MCF 10A (cell line): ENCODE measurements around the gene BCAS3. TPM values are rescaled to one million over a fixed set of nuclear protein-coding genes. Genes with fewer than 3 reads are reported as not detected.

Experiments used
- BruUV-seq: library from RNA; stranded (reverse); fragments of 400-500 nt; replicated peaks from 2 replicates; lab custom pipeline; 2021; lab: Mats Ljungman, UMichigan
- CTCF ChIA-PET: fragments of 300-600 bp; sonication (Branson Sonifier 250); formaldehyde crosslinking; extraction: SDS; loops from one replicate; lab custom pipeline; 2021; ENCODE audit warnings: antibody characterized with exemption, inconsistent platforms; lab: Yijun Ruan, JAX
- POLR2A ChIA-PET: fragments of 300-600, 350-650 bp; sonication (Branson Sonifier 250); formaldehyde crosslinking; extraction: SDS; loops from one replicate; lab custom pipeline; 2020; ENCODE audit warnings: antibody characterized with exemption, inconsistent platforms; lab: Yijun Ruan, JAX
- DNase-seq: peaks from one replicate; pipeline ENCODE4 v3.0.0-alpha.2; 2018; ENCODE audit not compliant: unreplicated experiment
- H3K27ac Mint-ChIP-seq: one replicate; pipeline ENCODE4 v1.8.0; 2022; ENCODE audit warnings: mild to moderate bottlenecking, low read depth, mixed read lengths; ENCODE audit not compliant: unreplicated experiment
- H3K27me3 Mint-ChIP-seq: one replicate; pipeline ENCODE4 v1.8.0; 2022; ENCODE audit warnings: mixed read lengths; ENCODE audit not compliant: insufficient read depth, unreplicated experiment
- H3K36me3 Mint-ChIP-seq: one replicate; pipeline ENCODE4 v1.8.0; 2022; ENCODE audit warnings: mild to moderate bottlenecking, moderate library complexity, mixed read lengths; ENCODE audit not compliant: insufficient read depth, unreplicated experiment
- H3K4me1 Mint-ChIP-seq: one replicate; pipeline ENCODE4 v1.8.0; 2022; ENCODE audit warnings: mixed read lengths; ENCODE audit not compliant: insufficient read depth, unreplicated experiment
- H3K4me3 Mint-ChIP-seq: one replicate; pipeline ENCODE4 v1.8.0; 2022; ENCODE audit warnings: mild to moderate bottlenecking, moderate library complexity, mixed read lengths; ENCODE audit not compliant: unreplicated experiment
- H3K9me3 Mint-ChIP-seq: one replicate; pipeline ENCODE4 v1.8.0; 2022; ENCODE audit warnings: mixed read lengths; ENCODE audit not compliant: unreplicated experiment
- CTCF ChIP-seq: fragments of 200-600 bp; IDR thresholded peaks from one replicate; pipeline ENCODE4 v1.8.0; 2022; ENCODE audit warnings: antibody characterized with exemption, mild to moderate bottlenecking; ENCODE audit not compliant: unreplicated experiment
- intact Hi-C: fragments of 100-400 bp; cut with micrococcal nuclease; formaldehyde crosslinking; loops from 2 replicates; pipeline ENCODE4 v1.14.1; 2022
- total RNA-seq: library from RNA; stranded (reverse); gene quantifications from 2 replicates; pipeline ENCODE4 v1.2.3, GENCODE V29; 2022

Gene BCAS3
- total RNA-seq, 1 experiment from 2014 or later, result 14.6 TPM

DNA sequence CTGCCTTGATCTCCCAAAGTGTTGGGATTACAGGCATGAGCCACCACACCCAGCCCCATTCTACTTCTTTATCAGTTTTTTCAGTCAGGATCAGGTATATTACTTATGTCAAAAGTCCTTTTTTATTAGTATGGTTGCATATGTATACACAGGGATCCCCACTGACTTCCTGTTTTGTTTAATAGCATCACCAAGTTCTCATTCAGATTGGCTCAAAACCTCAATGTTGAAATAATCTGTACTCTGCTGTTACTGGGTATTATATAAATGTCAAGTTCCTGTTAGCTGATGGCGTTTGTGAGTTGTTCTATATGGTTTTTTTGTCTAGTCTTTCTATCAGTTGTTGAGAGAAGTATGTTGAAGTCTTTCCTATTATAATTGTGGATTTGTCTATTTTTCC lies 168.5 kb downstream of the BCAS3 start:
- POLR2A ChIA-PET, result no interaction called here
- BruUV-seq, result no TSS peak

DNA sequence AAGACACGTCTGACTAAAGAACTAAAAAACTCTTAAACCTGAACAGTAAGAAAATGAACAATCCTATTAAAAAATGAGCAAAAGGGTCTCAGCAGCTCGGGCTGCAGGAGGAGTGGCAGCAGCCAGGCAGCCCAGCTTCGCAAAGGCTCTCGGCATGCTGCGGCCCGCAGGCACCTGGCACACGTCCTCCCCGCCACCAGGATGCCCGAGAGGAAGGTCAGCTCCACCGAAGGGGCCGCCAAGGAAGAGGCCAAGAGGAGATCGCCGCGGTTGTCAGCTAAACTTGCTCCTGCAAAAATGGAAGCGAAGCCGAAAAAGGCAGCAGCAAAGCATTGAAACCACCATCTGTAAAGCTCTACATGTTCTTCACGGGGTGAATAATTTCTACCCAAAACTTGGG lies 173.5 kb downstream of the BCAS3 start:
- CTCF ChIA-PET, result interaction anchor here (0.7 kb wide), 1 partner anchor 9 kb away, joined by 3 read pairs; no protein-coding TSS in a partner anchor
- Mint-ChIP-seq H3K36me3 (peaks cover 6% of the 10 kb centered on the region), H3K9me3 (no peaks in the 10 kb centered on the region), H3K27ac (no peak overlapping the region), H3K4me1 (peaks cover 5% of the 10 kb centered on the region), H3K4me3 (no peak overlapping the region), H3K27me3 (no peaks in the 10 kb centered on the region)
- POLR2A ChIA-PET, result interaction anchor here (0.7 kb wide), 1 partner anchor 156 kb away, joined by 4 read pairs; no protein-coding TSS in a partner anchor
- BruUV-seq, result no TSS peak
- intact Hi-C loops, result no loop called here
- no peak for DNase-seq
- no peak for TF ChIP-seq CTCF

More for the DNA sequence above, 168.5 kb downstream of the BCAS3 start:
- H3K27me3 Mint-ChIP-seq, result no peaks in the 10 kb centered on the region
- TF ChIP-seq CTCF, result no peak
- H3K4me3 Mint-ChIP-seq, result no peak overlapping the region
- peak overlapping the region; percentile 84 for H3K27ac Mint-ChIP-seq
- no peak for DNase-seq
- CTCF ChIA-PET, result no interaction called here
- H3K4me1 Mint-ChIP-seq, result peaks cover 11% of the 10 kb centered on the region
- no peaks in the 10 kb centered on the region for H3K9me3 Mint-ChIP-seq
- intact Hi-C loops, result no loop called here
- peaks cover 6% of the 10 kb centered on the region for H3K36me3 Mint-ChIP-seq

DNA sequence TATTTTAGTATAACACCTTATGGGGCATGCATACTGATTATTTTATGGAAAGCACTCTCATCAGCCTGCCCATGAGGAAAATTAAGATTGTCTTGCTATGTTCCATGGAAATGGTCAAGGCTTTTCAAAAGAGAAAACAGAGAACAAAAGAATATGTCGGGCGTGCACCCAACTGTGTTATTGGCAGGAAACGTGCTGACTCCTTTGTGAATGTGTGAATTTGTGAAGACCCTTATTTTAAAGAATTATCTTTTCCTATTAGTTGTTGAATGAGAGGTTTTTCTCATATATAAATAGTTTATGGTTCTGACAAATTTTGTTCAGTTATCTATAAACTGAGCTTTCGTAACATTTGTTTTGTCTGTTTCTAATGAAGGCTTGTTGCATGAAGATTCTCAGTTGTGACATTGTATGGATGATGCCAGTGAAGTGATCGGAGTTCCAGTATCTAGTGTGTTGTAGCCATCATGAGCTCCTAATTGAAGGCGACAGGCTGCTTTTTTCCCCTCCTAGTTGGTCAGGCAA lies 180.0 kb downstream of the BCAS3 start:
- Mint-ChIP-seq H3K27ac (no peak overlapping the region), H3K9me3 (no peaks in the 10 kb centered on the region), H3K4me1 (no peaks in the 10 kb centered on the region), H3K4me3 (no peak overlapping the region), H3K36me3 (no peaks in the 10 kb centered on the region), H3K27me3 (no peaks in the 10 kb centered on the region)
- no peak for DNase-seq
- intact Hi-C loops, result no loop called here
- POLR2A ChIA-PET, result no interaction called here
- no TSS peak for BruUV-seq
- TF ChIP-seq CTCF, result no peak
- CTCF ChIA-PET, result no interaction called here

DNA sequence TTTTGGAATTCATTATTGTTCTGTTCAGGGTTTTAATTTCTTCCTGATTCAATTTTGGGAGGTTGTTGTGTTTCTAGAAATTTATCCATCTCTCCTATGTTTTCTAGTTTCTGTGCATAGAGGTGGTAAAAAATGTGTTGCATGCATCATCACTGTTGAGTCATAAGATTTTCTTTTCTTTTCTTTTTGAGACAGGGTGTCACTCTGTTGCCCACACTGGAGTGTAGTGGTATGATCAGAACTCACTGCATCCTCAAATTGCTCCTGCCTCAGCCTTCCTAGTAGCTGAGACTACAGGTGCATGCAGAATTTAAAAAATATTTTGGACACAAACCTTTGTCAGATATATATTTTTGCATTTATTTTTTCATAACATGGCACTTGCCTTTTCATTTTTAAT lies 184.8 kb downstream of the BCAS3 start:
- ChIA-PET CTCF (interaction anchor here (0.9 kb wide), 1 partner anchor 142 kb away, joined by 3 read pairs; no protein-coding TSS in a partner anchor), POLR2A (no interaction called here)
- no peak for DNase-seq
- no peak for TF ChIP-seq CTCF
- Mint-ChIP-seq H3K9me3 (no peaks in the 10 kb centered on the region), H3K27me3 (no peaks in the 10 kb centered on the region), H3K36me3 (no peaks in the 10 kb centered on the region), H3K27ac (no peak overlapping the region), H3K4me1 (no peaks in the 10 kb centered on the region), H3K4me3 (no peak overlapping the region)
- BruUV-seq, result no TSS peak
- intact Hi-C loops, result no loop called here
